GM19397 (cell line): ENCODE results near the gene CEP170B.
"Not testable (repeated sequence)": the region's sequence is repeated elsewhere in the genome, so short reads cannot be mapped to it uniquely, and the experiment has no call there.

ENCODE experiments used
- ATAC-seq: cut with Tn5 transposase; IDR thresholded peaks from one replicate; pipeline ENCODE4 v1.9.1; 2021; ENCODE audit warnings: mild to moderate bottlenecking, moderate library complexity; ENCODE audit not compliant: unreplicated experiment

The CEP170B gene

GRCh38 chr14:104888489-104889374, 23.7 kb downstream of the CEP170B start:
- ATAC-seq, result no peak

DNA sequence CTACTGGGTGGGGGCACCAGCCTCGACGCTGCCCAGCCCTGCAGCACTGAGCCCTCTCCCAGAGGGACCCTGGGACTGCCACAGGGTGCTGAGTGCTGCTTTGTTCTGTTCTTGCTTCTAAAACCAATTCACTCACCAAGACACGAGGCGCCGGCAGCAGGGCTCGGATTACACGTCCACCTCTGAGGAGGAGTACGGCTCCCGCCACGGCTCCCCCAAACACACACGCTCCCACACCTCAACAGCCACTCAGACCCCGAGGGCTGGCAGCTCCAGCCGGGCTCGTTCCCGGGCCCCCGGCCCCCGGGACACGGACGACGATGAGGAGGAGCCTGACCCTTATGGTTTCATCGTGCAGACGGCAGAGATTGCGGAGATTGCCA, 24.3 kb downstream of the CEP170B start:
- ATAC-seq, result no peak

DNA sequence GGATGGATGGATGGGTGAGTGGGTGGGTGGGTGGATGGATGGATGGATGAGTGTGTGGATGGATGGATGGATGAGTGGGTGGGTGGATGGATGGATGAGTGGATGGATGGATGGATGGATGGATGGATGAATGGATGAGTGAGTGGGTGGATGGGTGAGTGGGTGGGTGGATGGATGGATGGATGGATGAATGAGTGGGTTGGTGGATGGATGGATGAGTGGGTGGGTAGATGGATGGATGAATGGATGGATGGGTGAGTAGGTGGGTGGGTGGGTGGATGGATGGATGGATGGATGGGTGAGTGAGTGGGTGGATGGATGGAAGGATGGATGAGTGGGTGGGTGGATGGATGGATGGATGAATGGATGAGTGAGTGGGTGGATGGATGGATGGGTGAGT, 25.2 kb downstream of the CEP170B start:
- not testable (repeated sequence) for ATAC-seq

- ATAC-seq, result no peak
Measured at GRCh38 chr14:104891121-104891551, 26.1 kb downstream of the CEP170B start.

DNA sequence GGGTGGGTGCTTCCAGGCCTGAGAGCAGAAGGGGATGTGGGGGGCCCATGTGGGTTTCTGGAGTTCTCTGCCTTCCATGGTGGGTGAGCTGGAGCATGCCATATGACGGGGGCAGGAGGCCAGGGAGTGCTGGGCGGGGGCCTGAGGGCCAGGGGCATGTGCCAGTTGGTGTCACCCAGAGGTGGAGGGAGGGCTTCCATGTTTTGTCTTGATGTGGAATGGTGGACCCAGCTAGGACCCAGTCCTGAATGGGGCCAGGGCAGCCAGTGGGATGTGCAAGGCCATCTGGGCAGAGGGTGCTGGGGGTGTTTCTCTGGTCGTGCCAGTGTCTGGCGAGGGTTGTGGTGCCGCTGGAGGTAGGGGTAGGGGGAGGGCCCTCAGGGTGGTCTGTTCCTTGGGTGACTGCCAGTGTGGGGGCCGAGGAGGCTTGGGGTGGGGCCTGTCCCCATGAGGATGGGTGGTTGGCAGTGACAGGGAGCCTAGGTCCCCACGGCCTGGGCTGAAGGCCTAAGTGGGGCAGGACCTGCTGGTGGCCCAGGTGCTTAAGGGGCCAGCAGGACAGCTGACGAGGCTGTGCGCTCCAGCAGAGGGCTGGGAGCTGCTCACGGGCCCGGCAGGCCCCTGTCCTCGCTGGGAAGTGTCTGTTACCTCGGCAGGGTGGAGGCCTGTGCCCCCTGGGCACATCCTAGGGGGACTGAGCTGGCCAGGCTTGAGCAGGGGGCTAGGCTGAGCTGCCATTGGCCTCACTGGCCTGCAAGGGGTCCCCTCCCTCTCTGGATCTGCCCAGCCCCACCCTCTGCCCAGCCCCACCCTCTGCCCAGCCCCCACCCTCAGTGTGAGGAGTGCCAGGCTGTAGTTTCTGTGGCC, 26.8 kb downstream of the CEP170B start:
- no peak for ATAC-seq

GRCh38 chr14:104892531-104893434, 27.7 kb downstream of the CEP170B start:
- ATAC-seq, result no peak

- no peak for ATAC-seq
Measured at GRCh38 chr14:104893435-104894207, 28.6 kb downstream of the CEP170B start.

DNA sequence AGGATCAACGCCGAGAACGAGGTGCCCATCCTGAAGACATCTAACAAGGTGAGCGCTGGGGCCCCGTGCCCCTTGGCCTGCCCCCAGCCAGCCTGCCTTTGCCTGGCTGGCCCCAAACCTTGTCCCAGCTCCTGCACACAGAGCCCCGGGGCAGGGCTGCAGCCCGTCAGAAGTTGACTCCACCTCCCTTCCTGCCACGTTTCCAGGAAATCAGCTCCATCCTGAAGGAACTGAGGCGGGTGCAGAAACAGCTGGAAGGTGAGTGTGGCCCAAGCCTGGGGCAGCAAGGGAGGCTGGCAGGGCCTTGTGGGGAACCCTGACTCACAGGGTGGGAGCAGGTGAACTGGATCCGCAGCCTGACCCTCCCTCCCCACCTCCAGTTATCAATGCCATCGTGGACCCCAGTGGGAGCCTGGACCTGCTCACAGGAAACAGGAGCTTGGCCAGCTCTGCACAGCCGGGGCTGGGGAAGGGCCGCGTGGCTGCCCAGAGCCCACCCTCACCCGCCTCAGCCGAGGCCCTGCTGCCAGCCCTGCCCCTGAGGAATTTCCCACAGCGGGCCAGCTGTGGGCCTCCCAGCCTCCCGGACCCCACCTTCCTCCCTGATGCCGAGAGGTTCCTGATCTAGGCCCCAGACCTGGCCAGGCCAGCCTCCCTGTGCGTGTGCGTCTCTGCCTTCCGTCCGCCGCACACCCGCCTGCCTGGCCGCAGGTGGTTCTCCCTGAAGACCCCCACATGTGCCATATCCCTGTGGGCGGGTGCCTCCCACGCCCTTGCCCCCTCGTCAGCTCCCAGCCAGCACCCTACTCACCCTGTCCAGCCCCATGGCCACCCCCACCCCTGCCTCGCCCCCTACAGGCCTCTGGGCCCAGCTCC, 29.5 kb downstream of the CEP170B start:
- ATAC-seq, result no peak

DNA sequence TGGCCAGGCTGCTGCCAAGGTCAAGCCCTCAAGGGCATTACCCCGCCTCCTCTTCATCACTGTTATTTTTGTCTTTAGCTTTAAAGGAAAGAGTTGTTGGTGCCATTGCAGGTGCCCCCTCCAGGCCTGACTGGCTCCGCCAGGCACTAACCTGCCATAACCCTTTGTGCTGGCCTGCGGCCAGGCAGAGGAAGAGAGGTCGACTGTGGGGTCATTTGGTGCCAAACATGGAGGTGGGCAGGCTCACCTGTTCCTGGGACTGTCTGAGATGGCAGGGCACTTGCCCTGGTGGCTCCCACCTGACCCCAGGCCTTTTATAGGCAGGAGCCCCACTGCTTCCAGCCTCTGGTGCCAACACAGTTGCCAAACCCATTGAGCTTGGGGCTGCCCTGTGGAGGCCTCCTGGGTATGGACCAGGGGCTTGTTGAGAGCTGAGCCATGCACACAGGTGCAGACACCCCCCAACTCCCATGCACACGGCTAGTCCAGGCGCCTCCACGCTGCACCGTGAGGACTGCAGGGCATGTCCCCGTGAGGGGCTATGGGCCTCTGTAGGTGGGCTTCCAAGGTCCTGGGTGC, 30.2 kb downstream of the CEP170B start:
- ATAC-seq, result no peak

DNA sequence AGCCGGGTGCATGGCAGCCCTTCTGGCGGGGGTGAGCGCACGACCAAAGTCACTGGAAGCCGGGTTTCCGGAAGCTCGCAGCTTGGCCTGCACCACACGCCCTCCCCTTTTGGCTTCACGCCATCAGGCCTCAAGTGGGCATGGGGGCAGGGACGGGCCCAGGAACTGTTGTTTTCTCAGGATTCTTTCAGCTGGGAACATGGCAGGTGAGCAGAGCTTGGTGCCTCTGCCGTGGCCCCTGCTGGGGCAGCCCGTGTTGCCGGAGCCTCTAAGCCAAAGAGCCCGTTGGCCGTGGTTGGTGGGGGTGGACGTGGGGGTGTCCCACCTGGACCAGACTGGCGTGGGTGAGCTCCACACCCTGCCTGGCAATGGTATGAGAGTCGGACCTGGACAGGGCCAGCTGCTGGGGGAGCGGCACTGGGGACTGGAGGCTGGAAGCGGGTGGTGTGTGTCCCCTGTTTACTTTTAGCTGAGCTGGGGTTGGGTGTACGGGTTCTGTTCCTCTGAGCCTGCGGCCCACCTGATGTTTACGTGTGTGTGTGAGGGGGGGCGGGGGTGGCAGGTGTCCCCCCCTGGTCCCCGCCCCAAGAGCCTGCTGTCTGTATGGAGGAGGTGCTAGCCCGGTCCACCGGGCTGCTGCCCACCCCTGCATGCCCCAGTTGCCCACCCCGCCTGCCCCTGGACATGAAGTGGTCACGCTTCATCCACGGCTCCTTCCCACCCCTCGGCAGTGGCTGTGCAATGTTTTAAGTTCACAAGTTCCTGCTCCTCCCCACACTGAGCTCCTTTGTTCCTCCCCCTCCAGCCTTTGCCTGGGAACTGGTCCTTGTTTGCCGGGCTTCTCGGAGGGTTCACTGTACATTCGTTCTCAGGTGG, 31.0 kb downstream of the CEP170B start:
- no peak for ATAC-seq

DNA sequence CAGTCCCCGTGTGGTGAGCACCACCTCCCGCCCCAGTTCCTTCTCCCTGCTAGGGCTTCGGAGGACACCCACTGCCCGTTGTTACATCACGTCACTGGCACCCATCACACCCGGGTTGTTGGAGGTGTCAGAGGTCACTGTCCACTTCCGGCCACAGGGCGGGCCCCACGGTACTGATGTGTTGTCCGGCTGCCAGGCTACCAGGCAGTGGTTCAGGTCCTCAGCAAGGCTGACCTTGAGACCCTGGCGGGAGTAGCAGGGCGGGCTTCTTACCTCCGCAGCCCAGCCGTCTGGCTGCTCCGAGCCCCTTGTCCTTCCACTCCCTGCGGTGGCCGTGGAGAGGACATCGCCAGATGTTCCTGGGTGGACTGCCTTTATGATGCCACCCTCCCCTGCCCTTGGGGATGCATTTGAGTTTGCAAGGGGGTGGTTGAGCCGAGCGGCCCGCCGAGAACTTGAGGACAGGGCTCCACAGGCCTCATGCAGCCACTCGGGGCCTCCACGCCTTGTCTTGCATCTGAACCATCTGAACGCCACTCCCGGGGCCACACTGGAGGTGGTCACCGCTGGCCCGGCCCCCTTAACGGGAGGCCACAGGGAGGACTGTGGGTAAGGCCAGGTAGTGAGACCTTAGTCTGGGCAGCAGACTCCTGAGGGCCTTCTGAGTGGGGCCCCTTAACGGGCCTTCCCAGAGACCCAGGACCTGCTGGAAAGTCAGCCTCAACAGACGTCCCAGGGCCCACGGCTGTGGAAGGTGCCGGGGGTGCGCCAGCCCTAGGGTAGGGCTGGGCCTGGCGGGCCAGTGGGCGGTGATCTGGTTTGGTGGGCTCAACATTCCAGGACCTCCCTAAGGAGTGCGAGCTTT, 32.5 kb downstream of the CEP170B start:
- ATAC-seq, result no peak

DNA sequence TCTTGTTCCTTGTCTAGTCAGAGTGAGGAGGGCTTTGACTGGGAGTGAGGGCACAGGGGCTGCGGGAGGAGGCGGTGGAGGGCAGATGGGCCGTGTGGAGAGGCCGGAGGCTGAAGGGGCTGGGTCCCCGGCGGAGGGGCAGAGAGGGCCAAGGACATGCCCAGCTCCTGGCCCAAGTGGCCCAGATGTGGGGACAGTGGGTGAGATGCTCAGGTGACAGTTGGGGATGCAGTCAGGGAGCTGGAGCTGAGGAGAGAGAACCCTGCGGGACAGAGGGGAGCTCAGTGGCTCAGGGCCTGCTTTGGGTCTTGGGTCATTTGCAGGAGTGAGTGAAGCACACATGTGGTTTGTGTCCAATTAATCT, 33.1 kb downstream of the CEP170B start:
- no peak for ATAC-seq

DNA sequence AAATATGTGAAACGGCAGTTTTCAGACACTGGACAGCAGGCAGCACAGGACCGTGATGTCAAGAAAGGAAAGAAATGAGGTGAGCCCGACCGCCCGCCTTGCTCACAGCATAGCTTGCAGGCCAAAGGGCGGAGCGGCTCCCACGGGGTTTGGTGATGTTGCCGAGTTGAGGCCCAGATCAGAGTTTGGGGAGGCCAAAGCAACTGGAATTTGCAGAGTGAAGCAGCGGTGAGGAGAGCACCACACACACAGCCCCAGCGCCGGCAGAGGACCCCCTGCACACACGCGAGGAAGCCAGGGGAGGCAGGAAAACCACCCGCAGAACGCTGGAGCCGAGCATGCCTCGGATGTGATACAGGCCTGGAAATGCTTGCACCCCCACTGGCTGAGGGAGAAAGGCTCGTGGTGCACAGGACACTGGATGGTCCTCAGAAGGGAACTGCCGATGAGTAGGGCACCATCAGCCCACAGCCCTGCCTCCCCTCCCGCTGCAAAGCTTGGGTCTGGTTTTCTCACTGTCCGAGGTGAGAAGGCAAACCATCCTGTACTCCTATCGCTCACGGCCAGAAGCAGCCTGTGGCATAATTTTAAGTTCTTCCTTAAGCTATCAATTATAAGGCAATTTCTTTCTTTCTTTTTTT, 33.9 kb downstream of the CEP170B start:
- ATAC-seq, result no peak

- no peak for ATAC-seq
Measured at GRCh38 chr14:104899781-104900180, 34.7 kb downstream of the CEP170B start.

DNA sequence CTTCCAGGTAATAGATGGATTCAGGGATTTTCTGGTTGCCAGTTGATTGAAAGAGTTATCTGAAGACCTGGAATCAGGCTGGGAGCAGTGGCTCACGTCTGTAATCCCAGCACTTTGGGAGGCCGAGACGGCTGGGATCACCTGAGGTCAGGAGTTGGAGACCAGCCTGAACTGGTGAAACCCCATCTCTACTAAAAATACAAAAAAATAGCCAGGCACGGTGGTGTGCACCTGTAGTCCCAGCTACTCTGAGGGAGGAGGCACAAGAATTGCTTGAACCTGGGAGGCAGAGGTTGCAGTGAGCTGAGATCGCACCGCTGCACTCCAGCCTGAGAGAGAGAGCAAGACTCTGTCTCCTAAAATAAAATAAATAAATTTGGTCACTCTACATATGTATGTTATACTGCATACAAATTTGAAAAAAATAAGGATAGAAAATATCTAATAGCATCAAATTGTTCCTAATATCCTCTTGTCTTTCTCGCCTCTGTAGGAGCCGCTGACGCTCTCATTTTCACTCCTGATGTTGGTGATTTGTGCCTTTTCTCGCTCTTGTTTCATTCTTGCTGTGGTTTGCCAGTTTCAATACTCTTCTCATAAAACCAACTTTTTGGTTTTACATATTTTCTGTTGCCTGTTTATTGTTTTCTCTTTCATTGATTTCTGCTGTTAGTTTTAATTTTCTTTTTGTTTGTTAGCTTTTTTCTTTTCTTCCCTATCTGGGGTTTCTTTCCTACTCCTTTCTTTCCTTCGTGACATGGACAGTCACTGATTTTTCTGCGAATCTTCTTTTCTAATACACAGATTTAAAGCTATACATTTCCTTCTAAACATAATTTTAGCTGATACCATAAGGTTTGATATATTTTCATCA, 35.8 kb downstream of the CEP170B start:
- ATAC-seq, result no peak
